Spleen (tissue), 11 donors: Measurements from ENCODE around the gene CHRDL2. TPM values are rescaled to one million over a fixed set of nuclear protein-coding genes. Genes with fewer than 3 reads are reported as not detected.

Source experiments
- DNase-seq: peaks from one replicate; pipeline ENCODE4 v3.0.0-alpha.2; 2020
- H3K27ac ChIP-seq, 8 donors: fragments of 200-600 bp; sonication (generic) in 7 of 8; 1 replicate in 4 of 8; 2 replicates in 4 of 8; pipeline versions ENCODE4 v1.5.0 to v1.8.0; 2016 to 2021; ENCODE audit warnings: inconsistent platforms in 4 of 8, mild to moderate bottlenecking in 4 of 8, moderate library complexity in 1 of 8
- H3K27me3 ChIP-seq, 7 donors: fragments of 200-600 bp; sonication (generic) in 6 of 7; replicated peaks in 1 of 7; 1 replicate in 4 of 7; 2 replicates in 3 of 7; pipeline versions ENCODE4 v1.5.0 to v1.8.0; 2016 to 2021; ENCODE audit warnings: inconsistent platforms in 3 of 7, mild to moderate bottlenecking in 1 of 7
- H3K36me3 ChIP-seq, 6 donors: fragments of 200-600 bp; sonication (generic) in 5 of 6; 1 replicate in 4 of 6; 2 replicates in 2 of 6; pipeline versions ENCODE4 v1.5.0 to v1.8.0; 2016 to 2021; ENCODE audit warnings: inconsistent platforms in 2 of 6
- H3K4me1 ChIP-seq, 6 donors: fragments of 200-600 bp; sonication (generic) in 5 of 6; 1 replicate in 3 of 6; 2 replicates in 3 of 6; pipeline versions ENCODE4 v1.5.0 to v1.8.0; 2016 to 2021; ENCODE audit warnings: inconsistent platforms in 3 of 6
- H3K4me3 ChIP-seq, 8 donors: fragments of 200-600 bp; sonication (generic) in 7 of 8; 1 replicate in 4 of 8; 2 replicates in 4 of 8; pipeline versions ENCODE4 v1.5.0 to v1.8.0; 2016 to 2021; ENCODE audit warnings: inconsistent platforms in 4 of 8, mild to moderate bottlenecking in 4 of 8, moderate library complexity in 2 of 8
- H3K9me3 ChIP-seq, 8 donors: fragments of 200-600 bp; sonication (generic) in 7 of 8; 1 replicate in 4 of 8; 2 replicates in 4 of 8; pipeline versions ENCODE4 v1.5.0 to v1.8.0; 2016 to 2021; ENCODE audit warnings: inconsistent platforms in 4 of 8
- POLR2A ChIP-seq, 3 donors: fragments of 450-650 bp; IDR thresholded peaks; one replicate each; pipeline ENCODE4 v1.5.1; 2017; ENCODE audit warnings: antibody characterized with exemption in 3 of 3, mild to moderate bottlenecking in 1 of 3
- POLR2AphosphoS5 ChIP-seq, 3 donors: sonication (generic); formaldehyde crosslinking; IDR thresholded peaks; one replicate each; pipeline ENCODE4 v1.5.1; 2017; ENCODE audit warnings: antibody characterized with exemption in 3 of 3
- WGBS, 5 donors: extraction: QIAGEN DNeasy Blood & Tissue Kit in 3 of 5; methylation state at CpG; one replicate each; pipeline versions ENCODE4 v1.1.5 to v1.1.7; 2013 to 2018; 5-methylcytosine and 5-hydroxymethylcytosine counted together
- intact Hi-C: fragments of 100-400 bp; cut with DNase I; formaldehyde crosslinking; loops from one replicate; pipeline ENCODE4 v1.15.0; 2023; ENCODE audit warnings: low total_unique reads
- polyA plus RNA-seq, 3 donors: library from polyadenylated mRNA; stranded (reverse); fragments of 200-250 nt; gene quantifications; one replicate each; pipeline ENCODE4 v1.2.1, GENCODE V29; 2013
- total RNA-seq, 7 donors: library from RNA; depleted of rRNA in 3 of 7; stranded (reverse); fragments of >200 nt in 3 of 7; fragmentation: NEBNext Ultra II Directional in 4 of 7; extraction: Animal tissue kit (Norgen Biotek cat#: 25700) in 4 of 7; gene quantifications; one replicate each; pipeline versions ENCODE4 v1.1.0 to v1.2.1, GENCODE V29; 2016 to 2021
- TF ChIP-seq, protein P1 (sequence below), 11 experiments: fragments of 200-600 bp in 7 of 11; fragments of 450-650 bp in 4 of 11; sonication (generic) in 4 of 11; IDR thresholded peaks in 8 of 11; conservative IDR thresholded peaks in 3 of 11; 1 replicate in 7 of 11; 2 replicates in 4 of 11; pipeline versions ENCODE4 v1.4.0 to v1.8.0; 2016 to 2021; ENCODE audit warnings: antibody characterized with exemption in 11 of 11, inconsistent platforms in 4 of 11, mild to moderate bottlenecking in 1 of 11
- donor health status: healthy with polysubstance abuse.
- donor health status: DM: no; HTN: no; CAD: no; lungs with moderate emphysema.
- donor health status: DM: no; HTN: no; CAD: no.
- donor health status: Bipolar disorder and iron deficiency.
- donor health status: healthy.
- donor health status: DM: no; HTN: no; CAD: no.
- donor health status: DM: yes; HTN: yes; CAD: no.

Gene CHRDL2
- total and polyA plus RNA-seq, 10 donors: 0.24 to 2.2 (median 1.5) TPM; not detected in 5

- peaks cover 0 to 31% (median 19%) of the 10 kb centered on the region in 6 donors for H3K4me1 ChIP-seq
- TF ChIP-seq, protein P1, sequence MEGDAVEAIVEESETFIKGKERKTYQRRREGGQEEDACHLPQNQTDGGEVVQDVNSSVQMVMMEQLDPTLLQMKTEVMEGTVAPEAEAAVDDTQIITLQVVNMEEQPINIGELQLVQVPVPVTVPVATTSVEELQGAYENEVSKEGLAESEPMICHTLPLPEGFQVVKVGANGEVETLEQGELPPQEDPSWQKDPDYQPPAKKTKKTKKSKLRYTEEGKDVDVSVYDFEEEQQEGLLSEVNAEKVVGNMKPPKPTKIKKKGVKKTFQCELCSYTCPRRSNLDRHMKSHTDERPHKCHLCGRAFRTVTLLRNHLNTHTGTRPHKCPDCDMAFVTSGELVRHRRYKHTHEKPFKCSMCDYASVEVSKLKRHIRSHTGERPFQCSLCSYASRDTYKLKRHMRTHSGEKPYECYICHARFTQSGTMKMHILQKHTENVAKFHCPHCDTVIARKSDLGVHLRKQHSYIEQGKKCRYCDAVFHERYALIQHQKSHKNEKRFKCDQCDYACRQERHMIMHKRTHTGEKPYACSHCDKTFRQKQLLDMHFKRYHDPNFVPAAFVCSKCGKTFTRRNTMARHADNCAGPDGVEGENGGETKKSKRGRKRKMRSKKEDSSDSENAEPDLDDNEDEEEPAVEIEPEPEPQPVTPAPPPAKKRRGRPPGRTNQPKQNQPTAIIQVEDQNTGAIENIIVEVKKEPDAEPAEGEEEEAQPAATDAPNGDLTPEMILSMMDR (IDR thresholded peaks at IDR 0.05 in 8 of 11, conservative IDR thresholded peaks at IDR 0.05 in 3 of 11): no peak
- TF ChIP-seq POLR2AphosphoS5 (IDR thresholded peaks at IDR 0.05) (no peak), POLR2A (IDR thresholded peaks at IDR 0.05) (no peak)
- intact Hi-C loops: no loop called here
- DNase-seq: no peak
- no peaks in the 10 kb centered on the region for H3K9me3 ChIP-seq
- H3K27me3 ChIP-seq: no peaks in the 10 kb centered on the region
- no peaks in the 10 kb centered on the region for H3K36me3 ChIP-seq
- peak overlapping the region in 1 of 8 donors; percentile 6 for H3K4me3 ChIP-seq
- peak overlapping the region; percentile 57 to 89 (median 81) for H3K27ac ChIP-seq
- 57 to 80% (median 73%) methylated on average over 4 of the region's 4 CpGs for WGBS, 5 donors
Measured at GRCh38 chr11:74697722-74698121, 33.5 kb downstream of the CHRDL2 start.

DNA sequence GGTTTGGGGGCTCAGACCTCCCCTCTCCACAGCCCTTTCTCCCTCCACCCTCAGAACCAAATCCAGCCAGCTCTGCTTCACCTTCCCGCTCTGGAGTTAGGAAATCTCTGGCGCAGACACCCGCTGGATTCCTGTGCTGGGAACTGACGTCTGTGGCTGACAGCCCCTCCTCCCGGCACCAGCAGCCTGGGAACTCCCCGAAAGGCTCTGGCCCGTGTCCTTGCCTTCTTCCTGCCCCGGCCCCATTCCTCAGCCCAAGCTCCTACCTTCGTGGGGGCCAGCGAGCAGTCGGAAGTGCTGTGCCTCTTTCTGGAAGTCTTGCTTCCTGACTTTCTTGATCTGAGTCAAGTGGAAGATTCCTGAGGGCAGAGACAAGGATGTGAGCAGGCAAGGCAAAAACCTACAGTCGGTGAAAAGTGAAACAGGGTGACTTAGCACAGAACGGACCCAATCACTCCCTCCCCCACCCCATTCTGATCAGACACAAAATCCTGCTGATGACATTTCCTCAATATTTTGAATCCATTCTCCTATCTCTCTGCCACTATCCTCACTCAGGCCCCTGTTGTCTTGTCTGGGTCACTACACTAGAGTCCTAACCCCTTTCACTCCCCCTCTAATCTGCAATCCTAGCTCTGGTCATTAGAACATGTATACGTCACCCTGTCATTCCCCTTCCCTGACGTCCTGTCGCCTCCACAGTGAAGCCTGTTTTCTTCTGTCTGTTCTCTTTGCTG, 34.1 kb downstream of the CHRDL2 start:
- H3K27me3 ChIP-seq: no peaks in the 10 kb centered on the region
- peak overlapping the region; percentile 70 to 89 (median 81) for H3K27ac ChIP-seq
- TF ChIP-seq POLR2AphosphoS5 (IDR thresholded peaks at IDR 0.05) (peak; percentile 86 to 90 (median 90)), POLR2A (IDR thresholded peaks at IDR 0.05) (peak in 1 of 3 donors; percentile 25)
- TF ChIP-seq, protein P1 (IDR thresholded peaks at IDR 0.05 in 8 of 11, conservative IDR thresholded peaks at IDR 0.05 in 3 of 11): no peak
- peak overlapping the region in 2 of 8 donors; percentile 4 to 6 for H3K4me3 ChIP-seq
- H3K4me1 ChIP-seq: peaks cover 0 to 36% (median 20%) of the 10 kb centered on the region in 6 donors
- peak; percentile 87 for DNase-seq
- H3K9me3 ChIP-seq: no peaks in the 10 kb centered on the region
- 26 to 31% (median 30%) methylated on average over 16 of the region's 16 CpGs for WGBS, 5 donors
- no peaks in the 10 kb centered on the region for H3K36me3 ChIP-seq
- intact Hi-C loops: no loop called here

GRCh38 chr11:74696500-74696899, 34.7 kb downstream of the CHRDL2 start:
- Histone ChIP-seq H3K27ac (peak overlapping the region; percentile 70 to 89 (median 81)), H3K4me3 (peak overlapping the region in 1 of 8 donors; percentile 6), H3K36me3 (no peaks in the 10 kb centered on the region), H3K9me3 (no peaks in the 10 kb centered on the region), H3K27me3 (no peaks in the 10 kb centered on the region), H3K4me1 (peaks cover 0 to 37% (median 21%) of the 10 kb centered on the region in 6 donors)
- TF ChIP-seq POLR2A (IDR thresholded peaks at IDR 0.05): no peak
- no peak for TF ChIP-seq POLR2AphosphoS5 (IDR thresholded peaks at IDR 0.05)
- TF ChIP-seq, protein P1 (IDR thresholded peaks at IDR 0.05 in 8 of 11, conservative IDR thresholded peaks at IDR 0.05 in 3 of 11): no peak
- no peak for DNase-seq
- 44 to 65% (median 56%) methylated on average over 5 to 6 of the region's 6 CpGs for WGBS, 5 donors
- intact Hi-C loops: no loop called here

- H3K4me3 ChIP-seq: no peak overlapping the region
- H3K9me3 ChIP-seq: no peaks in the 10 kb centered on the region
- peaks cover 0 to 37% (median 21%) of the 10 kb centered on the region in 6 donors for H3K4me1 ChIP-seq
- H3K27me3 ChIP-seq: no peaks in the 10 kb centered on the region
- 84 to 89% (median 87%) methylated on average over 10 to 11 of the region's 11 CpGs for WGBS, 5 donors
- TF ChIP-seq POLR2AphosphoS5 (IDR thresholded peaks at IDR 0.05): no peak
- no peak for TF ChIP-seq POLR2A (IDR thresholded peaks at IDR 0.05)
- TF ChIP-seq, protein P1 (IDR thresholded peaks at IDR 0.05 in 8 of 11, conservative IDR thresholded peaks at IDR 0.05 in 3 of 11): no peak
- DNase-seq: no peak
- peak overlapping the region in 7 of 8 donors; percentile 76 to 89 (median 81) for H3K27ac ChIP-seq
- H3K36me3 ChIP-seq: no peaks in the 10 kb centered on the region
- intact Hi-C loops: no loop called here
Measured at GRCh38 chr11:74695705-74696280, 35.4 kb downstream of the CHRDL2 start.
